Muscle of arm (tissue), 12 donors: ENCODE measurements around the gene ZBTB39. TPM values are rescaled to one million over a fixed set of nuclear protein-coding genes. Genes with fewer than 3 reads are reported as not detected.
"Not testable (repeated sequence)": the region's sequence is repeated elsewhere in the genome, so short reads cannot be mapped to it uniquely, and the experiment has no call there.

Experiments
- DNase-seq: peaks from one replicate; pipeline ENCODE4 v3.0.0-alpha.2; 2013
- polyA plus RNA-seq, 12 donors: library from polyadenylated mRNA; unstranded; fragments of 120-200 nt; gene quantifications; one replicate each; pipeline ENCODE4 v1.2.1, GENCODE V29; 2013; ENCODE audit not compliant: insufficient read length in 12 of 12

ZBTB39 gene
- polyA plus RNA-seq, 12 donors = 4.2 to 8.1 (median 6.3) TPM; not detected in 1

DNA sequence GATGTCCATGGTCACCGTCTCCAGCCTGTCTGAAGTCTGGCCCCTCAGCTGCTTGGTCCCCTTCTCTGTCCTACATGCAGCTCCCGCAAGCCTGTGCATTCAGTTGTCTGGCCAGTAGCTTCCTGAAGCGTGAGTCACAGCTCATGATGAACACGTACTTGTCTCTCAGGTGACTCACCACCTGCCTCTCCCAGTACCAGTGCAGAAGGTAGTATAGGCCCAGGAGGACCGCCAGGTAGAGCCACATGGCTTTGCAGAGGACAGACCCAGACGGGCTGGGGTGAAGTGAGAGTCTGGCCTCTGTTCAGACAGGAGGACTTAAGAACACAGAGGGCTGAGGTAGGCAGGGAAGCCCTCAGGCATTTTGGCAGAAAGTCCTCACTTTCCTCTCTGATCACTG, 20.6 kb downstream of the ZBTB39 start:
- DNase-seq = not testable (repeated sequence)

DNA sequence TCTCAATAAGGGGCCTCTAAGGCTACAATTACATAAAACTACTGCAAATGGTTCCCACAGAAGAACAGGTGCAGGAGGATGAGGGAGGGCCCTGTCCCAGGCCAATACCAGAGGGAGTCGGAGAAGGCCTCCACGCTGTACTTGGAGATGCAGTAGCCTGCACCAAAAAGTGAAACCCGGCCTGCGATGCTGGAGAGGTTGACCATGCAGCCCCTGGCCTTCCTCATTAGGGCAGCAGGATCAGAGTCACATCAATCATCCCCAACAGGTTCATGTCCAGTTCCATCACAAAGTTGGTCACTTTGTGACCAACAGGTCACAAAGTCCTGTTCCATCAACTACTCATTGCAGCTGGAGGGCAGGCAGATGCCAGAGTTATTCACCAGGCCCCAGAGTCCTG, 23.0 kb downstream of the ZBTB39 start:
- no peak for DNase-seq

DNA sequence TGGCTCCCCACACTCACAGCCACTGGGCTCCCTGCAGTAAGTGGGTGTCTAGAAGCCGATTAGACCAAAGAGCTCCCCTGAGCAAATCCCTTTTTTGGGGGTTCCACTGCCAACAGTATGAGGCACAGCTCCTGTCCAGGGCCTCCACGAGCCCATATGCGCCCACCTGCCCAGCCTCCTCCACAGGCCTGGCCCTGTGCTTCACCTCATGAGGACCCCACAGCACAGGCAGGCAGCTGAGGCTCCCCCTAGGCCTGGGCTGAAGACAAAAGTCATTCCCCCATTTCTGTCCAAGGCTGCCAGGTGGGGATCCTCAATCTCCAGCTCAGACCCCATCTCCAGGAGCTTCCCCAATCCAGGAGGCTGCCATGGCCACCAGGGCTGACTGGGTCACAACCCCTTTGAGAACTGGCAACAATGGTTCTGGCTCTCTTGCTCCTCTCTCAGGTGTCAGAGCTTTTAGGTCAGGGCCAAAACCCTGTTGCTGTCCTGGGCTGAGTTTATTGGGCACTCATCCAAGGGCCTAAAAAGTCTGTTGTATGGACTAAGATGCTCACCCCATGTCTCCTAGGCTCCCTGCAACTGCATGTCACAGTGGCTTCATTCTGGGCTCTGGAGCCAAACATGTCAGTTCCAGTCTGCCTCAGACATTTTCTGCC, 23.6 kb downstream of the ZBTB39 start:
- DNase-seq = not testable (repeated sequence)

DNA sequence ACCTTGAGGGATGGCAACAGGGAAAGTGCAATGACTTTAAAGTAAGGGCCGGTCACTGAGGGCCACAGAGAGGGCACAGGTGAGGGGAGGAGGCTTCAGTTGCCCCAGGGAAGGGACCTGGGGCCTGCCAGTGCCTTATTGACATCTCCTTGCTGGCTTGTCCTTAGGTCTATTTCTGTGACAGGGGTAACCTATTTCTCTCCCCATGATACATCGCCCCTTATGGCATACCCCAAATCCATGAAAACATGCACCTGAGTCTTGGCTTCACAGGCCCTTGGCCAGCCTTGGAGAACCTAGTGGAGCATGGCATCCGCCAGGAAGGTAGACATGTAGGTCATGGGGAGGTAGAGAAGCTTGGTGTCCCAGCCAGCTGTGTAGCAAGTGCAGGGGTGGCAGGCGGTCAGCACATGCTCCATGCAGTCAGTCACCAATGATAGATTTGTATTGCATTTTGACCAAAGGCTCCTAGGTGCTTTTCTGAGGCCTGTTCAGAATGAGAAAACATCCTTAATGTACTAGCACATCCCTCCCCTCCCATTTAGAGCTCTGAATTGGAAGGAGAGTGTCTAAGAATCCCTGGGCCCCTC, 25.3 kb downstream of the ZBTB39 start:
- no peak for DNase-seq

DNA sequence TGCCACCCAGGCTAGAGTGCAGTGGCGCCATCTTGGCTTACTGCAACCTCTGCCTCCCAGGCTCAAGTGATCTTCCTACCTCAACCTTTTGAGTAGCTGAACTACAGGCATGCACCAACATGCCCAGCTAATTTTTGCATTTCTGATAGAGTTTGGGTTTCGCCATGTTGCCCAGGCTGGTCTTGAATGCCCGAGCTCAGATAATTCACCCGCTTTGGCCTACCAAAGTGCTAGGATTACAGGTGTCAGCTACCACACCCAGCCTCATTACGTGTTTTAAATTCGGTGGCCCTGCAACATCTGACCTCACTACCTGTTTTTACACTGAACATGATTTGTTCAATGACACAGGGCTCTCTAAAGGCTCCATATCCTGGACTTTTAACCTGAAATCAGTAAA, 26.1 kb downstream of the ZBTB39 start:
- no peak for DNase-seq

DNA sequence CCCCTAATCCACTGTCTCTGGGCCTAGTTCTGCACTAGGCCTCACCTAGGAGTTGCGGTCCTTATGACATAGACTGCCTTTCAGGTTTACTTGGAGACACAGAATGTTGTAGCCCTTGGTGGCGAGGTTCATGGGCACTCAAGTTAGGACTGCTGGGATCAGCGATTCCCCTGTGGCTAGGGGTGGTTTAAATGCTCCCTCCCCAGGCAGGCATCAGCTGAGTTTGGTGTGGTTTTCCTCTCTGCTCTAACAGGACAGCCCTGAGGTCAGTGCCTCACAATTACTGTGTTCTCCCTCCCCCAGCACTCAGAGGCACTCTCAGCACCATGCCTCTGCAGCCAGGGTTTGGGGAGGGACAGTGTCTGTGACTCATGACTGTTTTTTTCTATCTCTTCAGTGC, 26.7 kb downstream of the ZBTB39 start:
- DNase-seq = no peak

DNA sequence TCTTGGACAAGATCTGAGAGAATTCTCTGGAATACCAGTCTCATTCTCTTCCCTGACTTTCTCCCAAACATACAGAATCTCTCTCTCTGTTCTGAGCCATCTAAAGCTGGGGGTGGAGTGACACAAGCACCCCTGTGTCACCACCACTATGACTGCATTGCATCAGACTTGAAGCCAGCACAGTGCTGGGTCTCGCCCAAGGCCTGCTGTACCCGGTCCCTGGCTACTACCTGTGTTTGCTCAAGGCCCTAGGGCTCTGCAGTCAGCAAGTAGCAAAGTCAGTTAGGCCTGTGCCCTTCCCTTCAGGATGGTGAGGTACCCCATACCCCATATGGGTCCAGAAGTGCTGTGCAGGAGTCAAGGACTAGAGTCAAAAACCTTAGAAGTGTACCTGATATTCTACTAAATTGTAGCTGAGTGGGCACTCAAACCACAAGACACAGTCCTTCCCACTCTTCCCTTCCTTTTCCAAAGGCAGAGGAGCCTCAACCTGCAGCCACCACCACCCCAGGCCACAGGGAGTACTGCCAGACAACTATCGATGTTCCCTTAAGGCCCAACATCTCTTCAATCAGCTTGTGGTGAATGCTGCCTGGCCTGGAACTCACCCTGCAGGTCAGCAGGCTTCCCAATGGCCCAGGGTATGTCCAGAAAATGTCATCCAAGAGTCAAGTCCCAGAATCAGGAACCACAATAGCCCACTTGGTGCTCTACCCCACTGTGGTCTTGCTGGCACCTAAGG, 27.8 kb downstream of the ZBTB39 start:
- DNase-seq = no peak

DNA sequence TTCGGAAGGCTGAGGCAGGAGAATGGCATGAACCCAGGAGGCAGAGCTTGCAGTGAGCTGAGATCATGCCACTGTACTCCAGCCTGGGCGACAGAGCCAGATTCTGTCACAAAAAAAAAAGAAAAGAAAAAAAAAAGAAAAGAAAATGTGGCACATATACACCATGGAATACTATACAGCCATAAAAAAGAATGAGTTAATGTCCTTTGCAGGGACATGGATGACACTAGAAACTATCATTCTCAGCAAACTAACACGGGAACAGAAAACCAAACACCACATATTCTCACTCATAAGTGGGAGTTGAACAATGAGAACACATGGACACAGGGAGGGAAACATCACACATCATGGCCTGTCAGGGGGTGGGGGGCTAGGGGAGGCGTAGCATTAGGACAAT, 29.0 kb downstream of the ZBTB39 start:
- DNase-seq = not testable (repeated sequence)

DNA sequence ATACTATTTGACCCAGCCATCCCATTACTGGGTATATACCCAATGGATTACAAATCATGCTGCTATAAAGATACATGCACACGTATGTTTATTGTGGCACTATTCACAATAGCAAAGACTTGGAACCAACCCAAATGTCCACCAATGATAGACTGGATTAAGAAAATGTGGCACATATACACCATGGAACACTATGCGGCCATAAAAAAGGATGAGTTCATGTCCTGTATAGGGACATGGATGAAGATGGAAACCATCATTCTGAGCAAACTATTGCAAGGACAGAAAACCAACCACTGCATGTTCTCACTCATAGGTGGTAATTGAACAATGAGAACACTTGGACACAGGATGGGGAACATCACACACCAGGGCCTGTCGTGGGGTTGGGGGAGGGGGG, 32.1 kb downstream of the ZBTB39 start:
- DNase-seq = not testable (repeated sequence)

DNA sequence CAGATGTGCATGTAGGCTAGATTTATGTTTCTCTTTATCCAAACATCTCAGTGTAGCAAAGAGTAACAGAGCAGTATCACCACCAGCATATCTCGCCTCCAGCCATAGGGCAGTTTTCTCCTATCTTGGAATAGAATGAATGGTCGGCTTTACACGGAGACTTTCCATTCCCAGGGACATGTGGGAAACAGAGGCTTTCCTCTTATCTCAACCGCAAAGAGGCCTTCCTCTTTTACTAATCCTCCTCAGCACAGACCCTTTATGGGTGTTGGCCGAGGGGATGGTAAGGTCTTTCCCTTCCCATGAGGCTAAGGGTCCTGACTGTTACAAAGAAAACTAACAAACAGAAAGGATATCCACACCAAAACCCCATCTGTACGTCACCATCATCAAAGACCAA, 37.4 kb downstream of the ZBTB39 start:
- DNase-seq = not testable (repeated sequence)

DNA sequence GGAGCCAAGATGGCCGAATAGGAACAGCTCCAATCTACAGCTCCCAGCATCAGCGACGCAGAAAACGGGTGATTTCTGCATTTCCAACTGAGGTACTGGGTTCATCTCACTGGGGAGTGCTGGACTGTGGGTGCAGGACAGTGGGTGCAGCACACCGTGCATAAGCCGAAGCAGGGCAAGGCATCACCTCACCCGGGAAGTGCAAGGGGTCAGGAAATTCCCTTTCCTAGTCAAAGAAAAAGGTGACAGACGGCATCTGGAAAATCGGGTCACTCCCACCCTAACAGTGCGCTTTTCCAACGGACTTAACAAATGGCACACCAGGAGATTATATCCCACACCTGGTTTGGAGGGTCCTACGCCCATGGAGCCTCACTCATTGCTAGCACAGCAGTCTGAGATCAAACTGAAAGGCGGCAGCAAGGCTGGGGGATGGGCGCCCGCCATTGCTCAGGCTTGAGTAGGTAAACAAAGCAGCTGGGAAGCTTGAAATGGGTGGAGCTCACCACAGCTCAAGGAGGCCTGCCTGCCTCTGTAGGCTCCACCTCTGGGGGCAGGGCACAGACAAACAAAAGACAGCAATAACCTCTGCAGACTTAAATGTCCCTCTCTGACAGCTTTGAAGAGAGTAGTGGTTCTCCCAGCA, 40.2 kb downstream of the ZBTB39 start:
- DNase-seq = not testable (repeated sequence)

DNA sequence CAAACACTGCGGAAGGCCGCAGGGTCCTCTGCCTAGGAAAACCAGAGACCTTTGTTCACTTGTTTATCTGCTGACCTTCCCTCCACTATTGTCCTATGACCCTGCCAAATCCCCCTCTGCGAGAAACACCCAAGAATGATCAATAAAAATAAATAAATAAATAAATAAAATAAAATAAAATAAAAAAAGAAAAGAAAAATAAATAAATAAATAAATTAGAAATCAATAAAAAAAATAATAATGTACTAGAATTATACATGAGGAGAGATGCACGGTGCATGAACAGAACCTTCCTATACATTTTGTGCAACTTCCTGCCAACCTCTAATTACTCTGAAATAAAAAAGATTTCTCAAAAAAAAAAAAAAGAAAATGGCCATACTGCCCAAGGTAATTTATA, 41.2 kb downstream of the ZBTB39 start:
- not testable (repeated sequence) for DNase-seq

DNA sequence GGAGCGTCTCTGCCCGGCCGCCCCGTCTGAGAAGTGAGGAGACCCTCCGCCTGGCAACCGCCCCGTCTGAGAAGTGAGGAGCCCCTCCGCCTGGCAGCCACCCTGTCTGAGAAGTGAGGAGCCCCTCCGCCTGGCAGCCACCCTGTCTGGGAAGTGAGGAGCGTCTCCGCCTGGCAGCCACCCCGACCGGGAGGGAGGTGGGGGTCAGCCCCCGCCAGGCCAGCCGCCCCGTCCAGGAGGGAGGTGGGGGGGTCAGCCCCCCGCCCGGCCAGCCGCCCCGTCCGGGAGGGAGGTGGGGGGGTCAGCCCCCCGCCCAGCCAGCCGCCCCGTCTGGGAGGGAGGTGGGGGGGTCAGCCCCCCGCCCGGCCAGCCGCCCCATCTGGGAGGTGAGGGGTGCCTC, 42.8 kb downstream of the ZBTB39 start:
- not testable (repeated sequence) for DNase-seq

DNA sequence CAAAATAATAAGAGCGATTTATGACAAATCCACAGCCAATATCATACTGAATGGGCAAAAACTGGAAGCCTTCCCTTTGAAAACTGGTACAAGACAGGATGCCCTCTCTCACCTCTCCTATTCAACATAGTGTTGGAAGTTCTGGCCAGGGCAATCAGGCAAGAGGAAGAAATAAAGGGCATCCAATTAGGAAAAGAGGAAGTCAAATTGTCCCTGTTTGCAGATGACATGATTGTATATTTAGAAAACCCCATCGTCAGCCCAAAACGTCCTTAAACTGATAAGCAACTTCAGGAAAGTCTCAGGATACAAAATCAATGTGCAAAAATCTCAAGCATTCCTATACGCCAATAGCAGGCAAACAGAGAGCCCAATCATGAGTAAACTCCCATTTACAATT, 44.1 kb downstream of the ZBTB39 start:
- DNase-seq = not testable (repeated sequence)

DNA sequence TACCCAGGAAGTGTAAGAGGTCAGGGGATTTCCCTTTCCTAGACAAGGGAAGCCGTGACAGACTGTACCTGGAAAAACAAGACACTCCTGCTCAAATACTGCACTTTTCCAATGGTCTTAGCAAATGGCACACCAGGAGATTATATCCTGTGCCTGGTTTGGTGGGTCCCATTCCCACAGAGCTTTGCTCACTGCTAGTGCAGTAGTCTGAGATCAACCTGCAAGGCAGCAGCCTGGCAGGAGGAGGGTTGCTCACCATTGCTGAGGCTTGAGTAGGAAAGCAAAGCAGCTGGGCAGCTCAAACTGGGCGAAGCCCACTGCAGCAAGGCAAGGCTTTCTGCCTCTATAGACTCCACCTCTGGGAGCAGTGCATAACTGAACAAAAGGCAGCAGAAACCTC, 47.9 kb downstream of the ZBTB39 start:
- DNase-seq = no peak

DNA sequence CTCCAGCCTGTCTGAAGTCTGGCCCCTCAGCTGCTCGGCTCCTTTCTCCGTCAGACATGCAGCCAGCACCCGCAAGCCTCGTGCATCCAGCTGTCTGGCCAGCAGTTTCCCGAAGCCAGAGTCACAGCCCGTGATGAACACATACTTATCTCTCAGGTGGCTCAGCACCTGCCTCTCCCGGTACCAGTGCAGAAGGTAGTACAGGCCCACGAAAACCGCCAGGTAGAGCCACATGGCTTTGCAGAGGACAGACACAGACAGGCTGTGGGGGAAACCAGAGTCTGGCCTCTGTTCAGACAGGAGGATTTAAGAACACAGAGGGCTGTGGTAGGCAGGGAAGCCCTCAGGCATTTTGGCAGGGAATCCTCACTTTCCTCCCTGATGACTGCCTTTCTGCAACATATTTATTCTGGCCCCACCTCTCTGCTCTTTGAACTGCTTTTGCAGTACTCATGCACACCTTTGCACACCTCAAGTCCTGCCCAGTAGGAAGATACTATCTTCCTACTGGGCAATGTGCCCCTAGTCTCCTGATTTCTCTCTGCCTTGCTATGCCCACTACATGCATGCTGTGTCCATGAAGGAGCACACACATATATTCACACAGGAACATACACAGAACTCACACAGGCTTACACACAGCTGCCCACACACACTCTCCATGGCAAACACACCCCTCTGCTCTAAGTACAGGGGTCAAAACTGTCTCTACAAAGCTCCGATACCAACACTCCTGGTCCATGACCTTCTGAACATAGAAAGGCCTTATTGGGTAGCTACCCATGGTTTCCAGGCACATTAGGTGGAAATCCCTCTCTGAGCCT, 48.9 kb downstream of the ZBTB39 start, which contains the start of gene RDH16:
RDH16 (minus strand) TSS at position 380 of the 824 bp plus-strand sequence; CDS start at position 234, 146 bp downstream.
- DNase-seq = no peak

DNA sequence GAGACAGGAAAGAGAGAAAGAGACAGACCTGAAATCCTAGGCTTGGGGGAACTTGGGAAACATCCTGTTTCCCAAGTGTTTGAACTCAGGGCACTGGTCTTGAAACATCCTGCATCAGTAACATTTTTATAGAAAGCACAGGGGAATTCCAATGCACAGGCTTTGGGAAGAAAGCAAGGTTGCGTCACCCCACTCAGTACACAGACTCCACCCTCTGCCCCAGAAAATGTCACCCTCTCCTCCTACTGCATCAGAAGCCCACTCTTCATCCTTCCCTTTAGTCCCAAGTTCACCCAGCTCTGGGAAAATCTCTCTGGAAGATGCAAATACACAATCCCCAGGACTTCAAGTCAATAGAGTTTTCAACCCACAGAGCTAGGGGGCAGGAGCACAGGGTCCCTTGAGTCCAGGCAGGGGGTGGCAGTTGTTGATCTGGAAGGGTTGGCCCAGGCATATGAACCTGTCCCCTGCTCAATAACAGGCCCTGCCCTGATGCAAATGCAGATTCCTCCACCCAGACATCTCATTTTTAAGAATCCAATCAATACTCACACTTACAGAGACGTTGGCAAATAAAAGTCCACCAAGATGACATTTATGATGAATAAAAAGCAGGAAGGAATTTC, 50.6 kb downstream of the ZBTB39 start:
- no peak for DNase-seq

DNA sequence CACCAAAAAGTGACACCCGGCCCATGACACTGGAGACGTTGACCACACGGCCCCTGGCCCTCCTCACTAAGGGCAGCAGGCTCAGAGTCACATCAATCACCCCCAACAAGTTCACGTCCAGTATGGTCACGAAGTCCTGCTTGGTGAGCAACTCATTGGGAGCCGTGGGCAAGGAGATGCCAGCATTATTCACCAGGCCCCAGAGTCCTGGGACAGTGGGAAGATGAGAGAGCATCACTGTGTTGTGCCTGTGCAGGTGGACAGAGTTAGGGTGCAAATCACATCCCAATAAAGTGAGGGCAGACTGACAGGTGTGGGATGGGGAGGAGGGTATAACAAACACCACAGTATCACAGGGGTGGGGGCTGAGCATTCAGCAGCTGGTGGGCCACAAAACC, 51.4 kb downstream of the ZBTB39 start:
- DNase-seq = no peak

DNA sequence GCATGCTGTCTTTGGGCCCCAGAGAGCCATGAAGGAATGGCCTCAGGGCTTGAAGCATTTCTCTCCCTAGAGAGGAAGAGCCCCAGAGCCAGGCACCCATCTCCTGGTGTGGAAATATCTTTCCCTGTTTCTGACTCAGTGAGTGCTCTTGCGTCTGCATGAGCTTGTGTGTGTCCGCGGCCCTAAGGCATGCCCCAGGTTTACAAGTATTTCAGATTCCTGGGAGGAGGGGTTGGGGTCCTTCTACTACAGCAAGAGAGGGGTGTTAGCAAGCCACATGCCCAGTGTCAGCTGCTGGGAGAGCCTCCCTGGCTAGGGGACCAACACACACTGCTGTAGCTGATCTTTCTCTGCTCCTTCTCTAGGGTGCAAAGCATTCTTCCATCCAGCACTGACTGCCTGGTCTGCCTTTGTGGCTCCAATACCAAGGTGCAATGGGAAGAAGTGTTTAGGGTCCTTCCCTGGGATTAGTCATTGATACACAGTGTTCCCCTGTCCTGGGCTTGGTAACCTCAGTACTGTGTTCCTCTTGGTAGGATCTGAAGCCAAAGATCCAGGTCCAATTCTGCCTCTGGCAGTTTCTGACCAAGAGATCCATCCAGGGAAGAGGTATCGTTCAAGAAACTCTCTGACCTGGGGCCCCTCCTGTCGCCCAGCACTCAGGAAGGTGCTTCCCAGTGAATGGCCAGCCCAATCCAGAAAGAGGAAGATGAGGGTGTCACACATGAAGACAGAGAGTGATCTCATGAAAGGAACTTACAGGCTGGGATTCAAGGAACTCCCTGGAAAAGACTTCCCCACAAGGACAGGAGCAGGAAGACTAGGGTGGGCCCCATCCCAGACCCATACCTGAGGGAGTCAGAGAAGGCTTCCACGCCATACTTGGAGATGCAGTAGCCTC, 52.0 kb downstream of the ZBTB39 start:
- DNase-seq = no peak

DNA sequence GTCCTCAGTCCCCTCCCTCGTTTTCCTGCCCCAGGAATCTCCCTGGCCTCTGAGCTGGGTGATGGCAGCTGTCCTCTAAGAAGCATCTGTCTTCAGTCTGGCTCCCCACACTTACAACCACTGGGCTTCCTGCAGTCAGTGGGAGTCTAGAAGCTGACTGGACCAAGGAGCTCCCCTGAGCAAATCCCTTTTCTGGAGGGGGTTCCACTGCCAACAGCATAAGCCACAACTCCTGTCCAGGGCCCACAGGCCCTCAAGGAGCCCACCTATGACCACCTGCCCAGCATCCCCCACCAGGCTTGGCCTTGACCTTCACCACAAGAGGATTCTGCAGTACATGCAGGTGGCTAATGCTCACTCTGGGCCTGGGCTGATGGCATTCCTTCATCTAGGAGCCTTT, 53.0 kb downstream of the ZBTB39 start:
- DNase-seq = no peak
